Measurements from ENCODE around the gene DLEC1.

DLEC1 gene

GRCh38 chr3:38153221-38153620, 114.2 kb downstream of the DLEC1 start:
- Histone ChIP-seq H3K4me2 (no peak overlapping the region), H3K27ac (no peak overlapping the region)

GRCh38 chr3:38154033-38154494, 115.1 kb downstream of the DLEC1 start:
- Histone ChIP-seq H3K36me3 (ENCODE audit: insufficient read depth) (no peaks in the 10 kb centered on the region), H4K20me1 (ENCODE audit: insufficient read depth) (no peaks in the 10 kb centered on the region), H3K27ac (no peak overlapping the region), H2AFZ (ENCODE audit: low read depth) (no peak overlapping the region), H3K79me2 (ENCODE audit: insufficient read depth, low read depth) (no peaks in the 10 kb centered on the region), H3K27me3 (ENCODE audit: insufficient read depth, low read depth) (no peaks in the 10 kb centered on the region), H3K4me2 (no peak overlapping the region), H3K4me3 (IDR thresholded peaks at IDR 0.05; ENCODE audit: insufficient read depth, low read depth, low read length) (no peak overlapping the region), H3K4me1 (ENCODE audit: low read depth, poor library complexity, severe bottlenecking) (no peaks in the 10 kb centered on the region), H3K9ac (no peak overlapping the region)
- TF ChIP-seq CTCF (conservative IDR thresholded peaks at IDR 0.05; ENCODE audit: low read depth, low read length): no peak

More at GRCh38 chr3:38153221-38153620, 114.2 kb downstream of the DLEC1 start:
- no peak overlapping the region for H2AFZ ChIP-seq (ENCODE audit: low read depth)
- H3K9ac ChIP-seq: no peak overlapping the region
- no peaks in the 10 kb centered on the region for H4K20me1 ChIP-seq (ENCODE audit: insufficient read depth)
- no peaks in the 10 kb centered on the region for H3K79me2 ChIP-seq (ENCODE audit: insufficient read depth, low read depth)
- H3K4me3 ChIP-seq (IDR thresholded peaks at IDR 0.05; ENCODE audit: insufficient read depth, low read depth, low read length): no peak overlapping the region
- no peaks in the 10 kb centered on the region for H3K36me3 ChIP-seq (ENCODE audit: insufficient read depth)
- no peaks in the 10 kb centered on the region for H3K27me3 ChIP-seq (ENCODE audit: insufficient read depth, low read depth)
- TF ChIP-seq CTCF (conservative IDR thresholded peaks at IDR 0.05; ENCODE audit: low read depth, low read length): no peak
- H3K4me1 ChIP-seq (ENCODE audit: low read depth, poor library complexity, severe bottlenecking): no peaks in the 10 kb centered on the region

- Histone ChIP-seq H3K36me3 (ENCODE audit: insufficient read depth) (no peaks in the 10 kb centered on the region), H3K27ac (no peak overlapping the region), H3K4me3 (IDR thresholded peaks at IDR 0.05; ENCODE audit: insufficient read depth, low read depth, low read length) (no peak overlapping the region), H3K9ac (no peak overlapping the region), H2AFZ (ENCODE audit: low read depth) (no peak overlapping the region), H3K4me2 (no peak overlapping the region), H3K27me3 (ENCODE audit: insufficient read depth, low read depth) (no peaks in the 10 kb centered on the region), H3K79me2 (ENCODE audit: insufficient read depth, low read depth) (no peaks in the 10 kb centered on the region), H3K4me1 (ENCODE audit: low read depth, poor library complexity, severe bottlenecking) (no peaks in the 10 kb centered on the region), H4K20me1 (ENCODE audit: insufficient read depth) (no peaks in the 10 kb centered on the region)
- no peak for TF ChIP-seq CTCF (conservative IDR thresholded peaks at IDR 0.05; ENCODE audit: low read depth, low read length)
Observed at GRCh38 chr3:38154625-38155255, 115.7 kb downstream of the DLEC1 start.

- Histone ChIP-seq H3K4me3 (IDR thresholded peaks at IDR 0.05; ENCODE audit: insufficient read depth, low read depth, low read length) (no peak overlapping the region), H3K9ac (no peak overlapping the region), H3K27ac (no peak overlapping the region), H3K27me3 (ENCODE audit: insufficient read depth, low read depth) (no peaks in the 10 kb centered on the region), H2AFZ (ENCODE audit: low read depth) (no peak overlapping the region), H3K36me3 (ENCODE audit: insufficient read depth) (no peaks in the 10 kb centered on the region), H3K4me1 (ENCODE audit: low read depth, poor library complexity, severe bottlenecking) (no peaks in the 10 kb centered on the region), H4K20me1 (ENCODE audit: insufficient read depth) (no peaks in the 10 kb centered on the region), H3K4me2 (no peak overlapping the region), H3K79me2 (ENCODE audit: insufficient read depth, low read depth) (no peaks in the 10 kb centered on the region)
- TF ChIP-seq CTCF (conservative IDR thresholded peaks at IDR 0.05; ENCODE audit: low read depth, low read length): no peak
Observed at GRCh38 chr3:38155825-38156224, 116.8 kb downstream of the DLEC1 start.

Measured in KMS-11 (cell line).